ENCODE results near the gene MAST3.

- TF ChIP-seq EGR1 (IDR thresholded peaks at IDR 0.05) = no peak
- no peak for TF ChIP-seq MAX (IDR thresholded peaks at IDR 0.05)
- TF ChIP-seq FOXM1 (IDR thresholded peaks at IDR 0.05; ENCODE audit: borderline replicate concordance, low read depth) = no peak
- TF ChIP-seq TCF12 (IDR thresholded peaks at IDR 0.05; ENCODE audit: low read depth) = no peak
- no peak for TF ChIP-seq CREB1 (IDR thresholded peaks at IDR 0.05; ENCODE audit: low read depth)
- no peak for TF ChIP-seq EP300 (IDR thresholded peaks at IDR 0.05; ENCODE audit: borderline replicate concordance)
- TF ChIP-seq USF1 (IDR thresholded peaks at IDR 0.05) = no peak
- TF ChIP-seq TAF1 (IDR thresholded peaks at IDR 0.05; ENCODE audit: low read depth) = no peak
- TF ChIP-seq YY1 (IDR thresholded peaks at IDR 0.05; ENCODE audit: low read depth) = no peak
- no peak for TF ChIP-seq RAD21 (IDR thresholded peaks at IDR 0.05; ENCODE audit: low read depth)
Measured at GRCh38 chr19:18179957-18180356, 82.4 kb downstream of the MAST3 start.
